ENCODE data around the gene GINS1. TPM values are rescaled to one million over a fixed set of nuclear protein-coding genes. Genes with fewer than 3 reads are reported as not detected.

GINS1 gene
- polyA plus RNA-seq, 1 of the 3 experiments (the other 2 are of a cell fraction): 5.1 TPM

- POLR2A ChIA-PET: no interaction called here
- DNase-seq: peak; percentile 65
These were observed 57.2 kb downstream of the GINS1 start for GRCh38 chr20:25464501-25465242.

GRCh38 chr20:25465243-25466135 is 58.0 kb downstream of the GINS1 start:
- Histone ChIP-seq H3F3A (replicated peaks; ENCODE audit: insufficient read depth) (no peaks in the 10 kb centered on the region), H3K27me3 (ENCODE audit: insufficient read depth) (no peaks in the 10 kb centered on the region), H3K36me3 (replicated peaks in 1 of 2; ENCODE audit: control insufficient read depth in 1 of 2, insufficient read depth in 2 of 2, low read length in 1 of 2) (peaks cover 10 to 53% of the 10 kb centered on the region in 2 experiments), H3K79me2 (ENCODE audit: insufficient read depth) (no peaks in the 10 kb centered on the region), H3K27ac (ENCODE audit: low read depth in 2 of 2, low read length in 1 of 2) (peak overlapping the region in 1 of 2 experiments; percentile 43; a peak in 2 of 4 replicates), H3K4me1 (ENCODE audit: control insufficient read depth in 1 of 2, insufficient read depth in 2 of 2, low read depth in 1 of 2, low read length in 1 of 2) (peaks cover 0 to 15% of the 10 kb centered on the region in 2 experiments; a peak in 1 of 4 replicates), H3K9ac (no peak overlapping the region), H2AFZ (ENCODE audit: low read depth) (no peak overlapping the region), H3K9me3 (no peaks in the 10 kb centered on the region), H4K20me1 (ENCODE audit: insufficient read depth) (no peaks in the 10 kb centered on the region), H3K9me2 (no peaks in the 10 kb centered on the region), H3K4me2 (no peak overlapping the region), H3K4me3 (ENCODE audit: low read depth in 2 of 2, low read length in 1 of 2) (no peak overlapping the region)
- TF ChIP-seq MXI1 (IDR thresholded peaks at IDR 0.05; ENCODE audit: low read depth, low read length): no peak
- no peak for TF ChIP-seq FOXJ3 (CRISPR knock-in tag; IDR thresholded peaks at IDR 0.05)
- no peak for TF ChIP-seq IRF3 (IDR thresholded peaks at IDR 0.05; ENCODE audit: low read depth, low read length)
- no peak for TF ChIP-seq REST (IDR thresholded peaks at IDR 0.05; ENCODE audit: low read depth, low read length)
- TF ChIP-seq RXRA (IDR thresholded peaks at IDR 0.05; ENCODE audit: borderline replicate concordance, low read depth): no peak
- TF ChIP-seq YY1 (IDR thresholded peaks at IDR 0.05; ENCODE audit: low read depth): no peak
- TF ChIP-seq TAF1 (IDR thresholded peaks at IDR 0.05; ENCODE audit: borderline replicate concordance, low read depth, low read length): no peak
- TF ChIP-seq POLR2AphosphoS5 (IDR thresholded peaks at IDR 0.05; ENCODE audit: low read depth, low read length): no peak
- no peak for TF ChIP-seq JUND (IDR thresholded peaks at IDR 0.05)
- TF ChIP-seq NFIC (IDR thresholded peaks at IDR 0.05; ENCODE audit: borderline replicate concordance): no peak
- TF ChIP-seq MEF2A (IDR thresholded peaks at IDR 0.05; ENCODE audit: borderline replicate concordance, low read depth): no peak
- no peak for TF ChIP-seq GATA2 (CRISPR knock-in tag; IDR thresholded peaks at IDR 0.05)
- TF ChIP-seq CHD2 (IDR thresholded peaks at IDR 0.05; ENCODE audit: low read length, partially characterized antibody): no peak
- TF ChIP-seq SMC3 (IDR thresholded peaks at IDR 0.05; ENCODE audit: low read depth, low read length): no peak
- no peak for TF ChIP-seq FOXM1 (IDR thresholded peaks at IDR 0.05; ENCODE audit: low read depth)
- CTCF ChIA-PET: interaction anchor here (1.6 kb wide), 1 partner anchor 109 kb away, joined by 3 read pairs; no protein-coding TSS in a partner anchor
- DNase-seq: no peak
- 94% methylated on average over 14 of the region's 15 CpGs for WGBS (ENCODE audit: low lambda C conversion rate)
- POLR2A ChIA-PET: no interaction called here

More at GRCh38 chr20:25464501-25465242, 57.2 kb downstream of the GINS1 start:
- Histone ChIP-seq H3K9me2 (no peaks in the 10 kb centered on the region), H3F3A (replicated peaks; ENCODE audit: insufficient read depth) (no peaks in the 10 kb centered on the region), H3K4me1 (ENCODE audit: control insufficient read depth in 1 of 2, insufficient read depth in 2 of 2, low read depth in 1 of 2, low read length in 1 of 2) (peaks cover 0 to 15% of the 10 kb centered on the region in 2 experiments; a peak in 1 of 4 replicates), H3K4me2 (no peak overlapping the region), H2AFZ (ENCODE audit: low read depth) (no peak overlapping the region), H3K27ac (ENCODE audit: low read depth in 2 of 2, low read length in 1 of 2) (peak overlapping the region in 1 of 2 experiments; percentile 43; a peak in 2 of 4 replicates), H3K27me3 (ENCODE audit: insufficient read depth) (no peaks in the 10 kb centered on the region), H3K36me3 (replicated peaks in 1 of 2; ENCODE audit: control insufficient read depth in 1 of 2, insufficient read depth in 2 of 2, low read length in 1 of 2) (peaks cover 6 to 46% of the 10 kb centered on the region in 2 experiments), H4K20me1 (ENCODE audit: insufficient read depth) (no peaks in the 10 kb centered on the region), H3K9ac (no peak overlapping the region), H3K79me2 (ENCODE audit: insufficient read depth) (no peaks in the 10 kb centered on the region), H3K9me3 (no peaks in the 10 kb centered on the region), H3K4me3 (ENCODE audit: low read depth in 2 of 2, low read length in 1 of 2) (no peak overlapping the region)
- CTCF ChIA-PET: interaction anchor here (1.1 to 1.6 kb wide), 2 partner anchors 66 to 110 kb away, joined by 3 read pairs; no protein-coding TSS in a partner anchor
- peak in 1 of 2 experiments; percentile 25; a peak in 1 of 4 replicates for TF ChIP-seq EP300 (IDR thresholded peaks at IDR 0.05; ENCODE audit: borderline replicate concordance in 1 of 2, low read depth in 1 of 2, low read length in 1 of 2)
- peak; percentile 43; the same call in 1 of the 2 replicates for TF ChIP-seq RCOR1 (IDR thresholded peaks at IDR 0.05; ENCODE audit: low read length)
- peak; percentile 88 for TF ChIP-seq GATA2 (CRISPR knock-in tag; IDR thresholded peaks at IDR 0.05)
- no peak for TF ChIP-seq NFIC (IDR thresholded peaks at IDR 0.05; ENCODE audit: borderline replicate concordance)
- TF ChIP-seq MXI1 (IDR thresholded peaks at IDR 0.05; ENCODE audit: low read depth, low read length): peak; percentile 86
- TF ChIP-seq RAD21 (IDR thresholded peaks at IDR 0.05; ENCODE audit: low read length): peak; percentile 12; the same call in 1 of the 2 replicates
- WGBS (ENCODE audit: low lambda C conversion rate): 75% methylated on average over 13 of the region's 13 CpGs
